Hepatocyte (in vitro differentiated cells): Measurements from ENCODE around the gene COX4I1.

Experiments
- CTCF ChIP-seq: fragments of 200-600 bp; sonication (generic); IDR thresholded peaks from 2 replicates; pipeline ENCODE4 v1.5.1; 2016; ENCODE audit warnings: antibody characterized with exemption, mild to moderate bottlenecking; ENCODE audit not compliant: poor library complexity
- EZH2 ChIP-seq: fragments of 200-600 bp; sonication (generic); IDR thresholded peaks from 2 replicates; pipeline ENCODE4 v1.6.1; 2016; ENCODE audit warnings: antibody characterized with exemption, mild to moderate bottlenecking, borderline replicate concordance

- TF ChIP-seq EZH2: no peak
- TF ChIP-seq CTCF: no peak
Observed at GRCh38 chr16:85819771-85820170, 20.3 kb downstream of the COX4I1 start.
